Stimulated activated CD8-positive, alpha-beta memory T cell treated with anti-CD3 and anti-CD28 coated beads, Interleukin-15, amount 100 ng/mL, for 48 hours (primary cell): ENCODE measurements around the gene LAMA3.
"Not testable (repeated sequence)": the region's sequence is repeated elsewhere in the genome, so short reads cannot be mapped to it uniquely, and the experiment has no call there.

ENCODE experiments used
- DNase-seq, 2 donors: peaks; one replicate each; pipeline ENCODE4 v3.0.0-alpha.2; 2020; ENCODE audit warnings: low read depth in 2 of 2

The LAMA3 gene

GRCh38 chr18:23704806-23705205 is 15.6 kb downstream of the LAMA3 start:
- no peak for DNase-seq

DNA sequence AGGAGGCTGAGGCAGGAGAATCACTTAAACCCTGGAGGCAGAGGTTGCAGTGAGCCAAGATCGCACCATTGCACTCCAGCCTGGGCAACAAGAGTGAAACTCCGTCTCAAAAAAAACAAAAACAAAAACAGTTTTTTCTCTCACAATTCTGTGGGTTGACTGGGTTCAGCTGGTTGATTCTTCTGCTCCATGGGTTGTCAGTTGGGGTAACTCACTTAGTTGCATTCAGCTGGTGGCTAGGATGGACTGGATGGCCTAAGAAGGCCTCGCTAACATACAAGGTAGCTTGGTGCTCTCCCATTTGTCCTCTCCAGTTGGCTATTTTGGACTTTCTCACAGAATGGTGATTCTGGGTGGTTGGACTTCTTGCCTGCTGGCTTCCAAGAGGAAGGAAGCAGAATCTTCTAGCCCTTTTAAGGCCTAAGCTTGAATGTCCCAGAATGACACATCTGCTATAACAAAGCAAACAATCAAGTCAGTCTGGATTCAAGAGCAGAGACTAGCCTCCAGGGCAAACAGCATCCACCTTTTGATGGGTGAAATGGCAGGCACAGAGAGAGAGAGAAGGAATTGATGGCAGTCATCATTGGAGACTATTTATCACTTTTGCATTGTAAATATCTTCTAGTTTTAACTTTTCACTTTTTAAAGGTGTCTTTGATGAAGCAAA is 17.9 kb downstream of the LAMA3 start:
- DNase-seq = no peak

DNA sequence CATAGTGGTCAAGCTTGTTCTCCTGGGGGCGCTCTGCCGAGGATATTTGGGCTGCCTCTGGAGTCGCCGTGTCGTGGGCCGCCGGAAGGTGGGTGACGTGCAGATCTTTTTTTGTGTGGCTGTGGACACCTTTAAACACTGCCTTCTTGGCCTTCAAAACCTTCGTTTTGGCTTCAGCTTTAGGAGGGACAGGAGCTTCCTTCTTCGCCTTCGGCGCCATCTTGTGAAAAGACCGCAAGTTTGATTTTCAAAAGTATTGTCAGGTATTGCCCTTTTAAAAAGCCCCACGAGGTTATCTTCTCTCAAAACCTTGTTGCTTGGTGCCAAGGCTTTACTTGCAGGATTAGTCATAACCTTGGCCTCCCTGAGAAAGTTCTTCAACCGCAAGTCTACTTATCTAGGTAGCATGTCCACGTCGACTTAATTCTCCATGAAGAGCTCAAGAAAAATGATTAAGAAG is 20.8 kb downstream of the LAMA3 start:
- DNase-seq = no peak

- DNase-seq = no peak
Measured at GRCh38 chr18:23710946-23711345, 21.7 kb downstream of the LAMA3 start.

DNA sequence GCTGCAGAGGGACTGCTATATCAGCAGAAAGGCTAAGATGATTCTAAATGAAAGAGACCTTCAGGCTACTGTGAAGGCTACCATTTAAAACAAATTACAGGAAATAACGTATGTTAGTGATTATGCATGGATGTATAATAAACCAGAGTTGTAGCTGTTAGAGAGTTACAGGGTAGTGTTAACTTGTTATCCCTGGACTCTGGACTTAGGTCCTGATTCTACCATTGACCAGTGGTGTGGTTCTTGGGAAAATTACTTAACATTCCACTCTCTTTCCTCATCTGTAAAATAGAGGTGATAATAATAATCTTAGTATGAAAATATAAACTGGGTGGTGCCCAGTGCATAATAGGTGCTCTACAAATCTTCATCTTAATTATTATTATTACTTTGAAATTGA is 22.2 kb downstream of the LAMA3 start:
- DNase-seq = no peak

GRCh38 chr18:23712445-23712844 is 23.2 kb downstream of the LAMA3 start:
- no peak for DNase-seq

GRCh38 chr18:23714576-23714975 is 25.3 kb downstream of the LAMA3 start:
- no peak for DNase-seq

DNA sequence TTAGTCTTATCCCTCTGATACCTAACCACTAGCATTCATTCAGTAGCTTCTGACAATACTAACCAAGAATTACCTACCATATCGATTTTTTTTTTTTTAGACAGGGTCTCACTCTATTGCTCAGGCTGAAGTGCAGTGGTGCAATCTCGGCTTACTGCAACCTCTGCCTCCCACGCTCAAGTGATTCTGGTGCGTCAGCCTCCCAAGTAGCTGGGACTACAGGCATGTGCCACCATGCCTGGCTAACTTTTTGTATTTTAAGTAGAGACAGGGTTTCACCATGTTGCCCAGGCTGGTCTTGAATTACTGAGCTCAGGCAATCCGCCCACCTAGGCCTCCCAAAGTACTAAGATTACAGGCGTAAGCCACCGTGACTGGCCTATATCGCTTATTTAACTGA is 26.8 kb downstream of the LAMA3 start:
- not testable (repeated sequence) for DNase-seq

DNA sequence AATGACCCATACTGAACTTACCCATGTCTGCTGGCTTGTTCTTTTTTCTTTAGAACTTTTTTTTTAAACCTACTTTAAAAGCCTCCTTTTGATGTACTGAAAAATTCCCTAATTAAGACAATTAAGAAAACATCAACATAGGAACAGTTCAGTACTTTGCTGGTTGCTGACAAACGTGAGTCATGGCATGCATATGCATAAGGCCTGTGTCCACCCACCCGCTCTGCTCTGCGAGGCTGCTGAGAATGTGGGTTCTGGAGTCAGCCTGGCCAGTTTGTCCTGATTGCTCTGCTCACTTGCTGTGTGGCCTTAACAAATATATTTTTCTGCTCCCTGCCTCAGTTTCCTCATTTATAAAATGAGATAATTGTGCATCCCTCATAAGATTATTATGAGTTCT is 27.3 kb downstream of the LAMA3 start:
- no peak for DNase-seq

DNA sequence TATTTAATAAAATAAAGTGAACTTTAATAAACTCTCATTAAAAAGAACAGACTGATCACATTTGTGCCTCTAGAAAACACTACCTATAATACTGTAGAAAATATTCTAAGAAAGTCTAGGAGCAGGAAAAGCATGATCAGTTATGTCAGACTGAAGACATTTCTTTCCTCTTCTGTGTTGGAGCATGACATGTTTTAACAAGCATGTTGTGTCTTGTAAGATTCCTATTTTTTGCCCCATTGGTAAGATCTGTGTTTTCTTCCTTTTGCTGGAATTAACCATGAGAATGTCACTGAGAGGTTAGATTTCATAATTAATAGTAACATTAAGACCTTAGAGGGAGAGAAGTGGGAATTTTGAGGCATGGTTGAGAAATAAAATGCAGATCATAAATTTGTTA is 27.7 kb downstream of the LAMA3 start:
- no peak for DNase-seq

DNA sequence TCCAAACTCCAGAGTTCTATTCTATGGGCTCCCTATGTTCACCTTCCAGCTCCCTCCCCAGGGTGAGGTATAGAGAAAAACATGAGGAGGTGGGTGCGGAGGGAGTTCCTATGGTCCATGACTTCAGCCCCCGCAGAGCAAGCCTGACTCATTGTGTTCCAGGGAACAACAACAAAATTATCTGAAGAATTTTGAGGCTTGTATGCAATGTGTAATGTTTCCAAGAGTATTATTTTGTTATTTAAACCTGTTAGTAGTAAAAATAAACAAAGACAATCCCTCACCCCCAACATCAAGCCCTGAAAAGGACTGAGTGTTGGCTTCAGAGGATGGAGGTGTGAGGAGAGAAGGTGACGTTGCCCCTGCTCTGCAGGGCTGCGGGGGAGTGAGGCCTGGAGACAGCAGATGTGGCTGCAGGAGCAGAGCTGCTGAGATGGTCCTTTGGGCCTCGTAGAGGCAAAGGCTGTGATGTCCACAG is 29.0 kb downstream of the LAMA3 start:
- DNase-seq = no peak

DNA sequence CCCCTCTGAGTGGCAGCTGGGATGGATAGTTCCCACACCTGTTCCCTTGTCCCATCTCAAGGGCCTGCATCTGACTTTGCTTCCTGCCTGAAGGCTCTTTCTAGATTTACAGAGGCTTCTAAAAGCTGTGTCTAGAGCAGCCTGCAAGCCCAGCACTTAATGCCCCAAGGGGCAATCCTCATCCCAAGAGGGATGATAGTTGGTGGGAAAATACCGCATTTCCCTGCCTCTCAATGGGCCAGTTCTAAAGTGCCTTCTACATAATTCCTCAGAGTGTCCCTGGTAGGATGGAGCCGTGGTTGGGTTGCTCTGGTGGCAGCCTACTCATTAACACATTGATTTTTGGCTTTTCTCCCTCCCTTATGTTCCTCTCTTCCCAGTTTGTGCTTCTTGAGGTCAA is 29.5 kb downstream of the LAMA3 start:
- no peak for DNase-seq

GRCh38 chr18:23719634-23720201 is 30.5 kb downstream of the LAMA3 start:
- DNase-seq = no peak

- no peak for DNase-seq
Measured at GRCh38 chr18:23721696-23722480, 32.6 kb downstream of the LAMA3 start.

GRCh38 chr18:23722646-23723045 is 33.4 kb downstream of the LAMA3 start:
- no peak for DNase-seq

GRCh38 chr18:23723121-23723520 is 33.9 kb downstream of the LAMA3 start:
- DNase-seq = no peak

DNA sequence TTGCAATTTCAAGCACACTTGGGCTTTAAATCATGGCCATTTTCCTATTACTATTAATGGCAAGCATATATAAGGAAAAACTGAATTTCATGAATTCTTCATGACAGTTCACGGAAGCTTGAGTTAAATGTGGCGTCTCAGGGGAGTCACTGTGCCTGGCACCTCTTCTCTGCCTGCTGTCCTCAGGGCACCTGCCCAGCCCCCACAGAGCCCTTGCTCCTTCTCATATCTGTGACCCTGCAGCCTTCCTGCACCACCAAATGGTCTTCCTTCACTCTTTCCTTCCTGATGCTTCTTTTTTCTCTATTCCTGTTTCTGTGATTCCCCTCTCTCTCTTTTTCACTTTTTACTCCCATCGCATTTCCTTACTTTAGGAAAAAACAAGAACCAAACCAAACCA is 35.4 kb downstream of the LAMA3 start:
- DNase-seq = no peak

DNA sequence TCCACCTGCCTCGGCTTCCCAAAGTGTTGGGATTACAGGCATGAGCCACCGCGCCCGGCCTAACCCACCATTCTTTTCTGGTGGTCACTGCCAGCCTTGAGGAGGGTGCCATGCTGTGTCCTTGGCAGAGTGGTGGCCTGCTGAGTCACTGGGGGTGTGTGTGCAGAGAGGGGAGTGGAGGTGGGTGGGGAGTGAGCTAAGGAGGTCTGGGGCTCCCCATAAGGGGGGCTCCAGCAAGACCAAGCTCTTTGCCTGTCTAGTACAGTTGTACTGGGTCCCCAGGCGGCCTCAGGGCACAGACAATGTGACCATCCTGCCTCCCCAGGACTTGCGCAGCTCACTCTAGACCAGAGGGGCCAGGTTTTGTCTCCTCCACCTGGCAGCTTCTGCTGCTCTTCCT is 36.1 kb downstream of the LAMA3 start:
- no peak for DNase-seq

- no peak for DNase-seq
Measured at GRCh38 chr18:23725827-23726661, 36.8 kb downstream of the LAMA3 start.

DNA sequence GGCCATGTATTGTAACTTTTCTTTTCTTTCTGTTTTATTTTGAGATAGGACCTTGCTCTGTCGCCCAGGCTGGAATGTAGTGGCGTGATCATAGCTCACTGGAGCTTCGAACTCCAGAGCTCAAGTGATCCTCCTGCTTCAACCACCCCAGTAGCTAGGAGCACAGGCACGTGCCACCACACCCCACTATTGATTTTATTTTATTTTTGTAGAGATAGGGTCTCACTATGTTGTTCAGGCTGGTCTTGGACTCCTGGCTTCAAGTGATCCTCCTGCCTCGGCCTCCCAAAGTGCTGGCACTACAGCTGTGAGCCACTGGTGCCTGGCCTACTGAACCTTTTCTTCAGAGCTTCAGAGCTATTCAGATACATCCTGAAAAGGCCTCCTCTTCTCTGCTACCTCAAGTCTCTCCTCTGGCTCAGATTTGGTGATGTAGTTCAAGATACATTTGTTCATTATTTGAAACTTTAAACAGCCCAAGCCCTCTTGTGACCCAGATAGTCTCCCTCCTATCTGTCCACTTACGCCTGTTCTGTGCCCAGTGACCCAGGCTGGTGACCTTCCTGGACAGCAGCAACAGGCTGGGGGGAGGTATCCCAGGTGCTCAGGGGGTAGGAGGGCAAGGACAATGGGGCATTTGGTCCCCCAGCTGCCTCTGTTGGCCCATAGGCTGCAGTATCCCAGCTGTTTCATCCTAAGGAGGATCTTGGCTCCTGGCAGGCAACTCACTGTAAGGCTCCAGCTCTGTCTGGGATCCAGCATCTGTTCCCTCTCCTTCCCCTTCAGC is 38.6 kb downstream of the LAMA3 start:
- DNase-seq = no peak

DNA sequence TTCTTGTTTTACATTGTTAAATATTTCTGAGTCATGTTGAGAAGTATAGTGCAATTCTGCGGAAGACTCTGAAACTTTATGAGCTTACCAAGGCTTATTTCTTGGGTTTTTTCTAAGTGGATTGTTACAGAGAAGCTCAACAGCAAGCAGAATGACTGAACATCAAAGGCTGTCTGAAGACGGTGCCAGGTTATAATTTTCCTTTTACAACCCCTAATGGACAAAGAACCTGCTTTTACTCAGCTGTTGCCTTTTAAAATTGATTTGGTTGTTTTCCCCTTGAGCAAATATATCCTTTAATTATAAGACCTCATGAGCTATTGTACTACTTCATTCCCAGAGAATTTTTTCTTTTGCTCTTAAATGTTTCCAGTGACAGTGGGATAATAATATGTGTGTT is 41.6 kb downstream of the LAMA3 start:
- no peak for DNase-seq
